HL-60/S4 (cell line): ENCODE results near the gene NFIL3.

Experiments used
- in situ Hi-C: fragments of 300-500 bp; cut with MboI; formaldehyde crosslinking; loops from 2 replicates; pipeline ENCODE4 v1.14.3; 2022; ENCODE audit warnings: low sequenced_read_pairs

Gene NFIL3

GRCh38 chr9:91364005-91364404 is 59.6 kb downstream of the NFIL3 start:
- in situ Hi-C loops, result no loop called here

DNA sequence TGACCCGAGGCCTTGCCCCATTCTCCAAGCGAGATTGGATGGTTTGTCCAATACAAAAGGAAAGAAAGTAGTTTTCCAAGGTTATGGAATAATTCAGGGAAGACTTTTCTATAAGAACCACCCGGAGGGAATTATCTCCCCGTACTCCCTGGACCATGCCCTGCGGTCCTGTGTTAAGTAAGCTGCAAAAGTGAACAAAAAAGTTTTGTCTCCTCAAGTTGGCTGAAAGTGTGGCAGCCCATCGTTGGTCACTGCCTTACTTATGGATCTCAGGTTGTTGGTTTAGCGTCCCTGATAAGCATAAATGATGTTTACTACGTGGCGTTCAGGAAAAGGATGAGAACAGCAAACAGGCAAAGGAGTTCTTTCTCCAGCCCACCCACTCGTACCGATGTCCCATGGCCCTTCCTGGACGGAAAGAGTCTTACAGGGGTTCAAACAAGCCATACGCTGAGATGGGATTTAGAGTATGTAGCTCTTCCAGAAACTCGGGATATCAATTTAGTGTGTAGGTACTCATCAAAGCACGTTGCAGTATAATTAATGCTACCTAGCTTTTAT is 61.5 kb downstream of the NFIL3 start:
- in situ Hi-C loops, result no loop called here

- in situ Hi-C loops, result no loop called here
Observed at GRCh38 chr9:91361291-91362050, 62.2 kb downstream of the NFIL3 start, which contains the start of gene AUH. Gene AUH (minus strand): TSS chr9:91361918. CDS start chr9:91361889, 29 bp downstream.

DNA sequence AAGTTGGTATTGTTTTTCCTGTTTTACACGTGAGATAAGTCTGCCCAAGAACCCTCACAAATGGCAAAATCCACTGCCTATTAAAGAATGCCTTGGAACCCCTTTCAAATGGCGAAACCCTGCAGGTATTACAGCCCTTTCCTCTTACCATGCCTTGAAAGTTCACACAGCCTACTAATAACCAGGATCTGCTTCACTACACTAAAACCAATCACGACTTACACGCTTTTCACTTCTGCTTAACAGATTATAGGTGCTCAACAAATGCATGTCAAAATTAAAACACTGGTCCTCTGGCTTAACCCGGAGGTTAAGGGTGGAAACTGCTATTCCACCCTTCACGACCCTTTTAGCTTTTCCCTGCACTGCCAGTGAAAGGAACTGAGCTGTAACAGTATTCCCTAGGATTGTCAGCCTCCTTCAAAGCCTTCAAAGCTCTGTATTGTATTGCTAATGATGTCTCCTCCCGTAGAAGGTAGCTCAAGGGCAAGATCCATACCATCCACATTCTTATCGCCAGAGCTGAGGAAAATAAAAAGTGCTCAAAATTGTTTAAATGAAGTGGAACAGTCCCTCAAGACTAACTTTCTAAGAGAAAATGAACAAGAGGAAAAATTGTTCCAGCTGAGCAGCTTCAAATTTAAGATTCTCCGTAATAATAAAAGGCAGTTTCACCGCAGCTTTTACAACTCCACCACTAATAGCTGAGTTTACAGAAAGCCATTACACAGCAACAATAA is 62.9 kb downstream of the NFIL3 start:
- in situ Hi-C loops, result no loop called here

DNA sequence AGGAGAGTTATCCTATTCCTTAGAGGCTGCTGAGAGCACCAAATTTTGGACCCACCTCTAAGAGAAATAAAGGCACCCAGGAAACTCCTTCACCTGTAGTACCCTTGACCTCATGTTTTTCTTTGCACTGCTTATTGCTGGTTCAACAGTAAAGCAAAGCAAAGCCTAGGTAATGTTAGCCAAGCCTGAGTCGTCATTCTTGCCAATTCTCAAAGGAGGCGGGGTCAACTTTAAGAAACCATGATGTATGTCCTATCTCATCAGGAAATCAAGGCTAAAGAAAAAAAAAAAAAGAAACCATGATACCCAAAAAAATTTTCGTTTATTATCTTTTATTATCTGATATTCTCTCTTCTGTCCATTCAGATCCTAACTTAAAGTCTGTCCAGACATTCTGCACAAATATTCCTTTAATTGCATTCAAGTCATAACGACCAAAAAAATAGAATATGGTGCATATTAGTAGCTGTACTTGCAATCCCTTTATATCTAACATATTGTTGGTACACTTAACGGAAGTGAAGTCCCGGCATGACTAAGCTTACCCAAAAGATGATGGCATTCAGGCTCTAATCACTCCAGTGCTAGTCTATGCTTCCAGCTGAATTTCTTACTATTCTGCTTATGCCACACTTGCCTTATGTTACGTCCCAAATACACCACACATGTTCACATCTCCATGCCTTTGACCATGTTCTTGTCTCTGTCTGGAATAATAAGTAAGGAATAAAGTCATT is 63.7 kb downstream of the NFIL3 start:
- in situ Hi-C loops, result no loop called here

DNA sequence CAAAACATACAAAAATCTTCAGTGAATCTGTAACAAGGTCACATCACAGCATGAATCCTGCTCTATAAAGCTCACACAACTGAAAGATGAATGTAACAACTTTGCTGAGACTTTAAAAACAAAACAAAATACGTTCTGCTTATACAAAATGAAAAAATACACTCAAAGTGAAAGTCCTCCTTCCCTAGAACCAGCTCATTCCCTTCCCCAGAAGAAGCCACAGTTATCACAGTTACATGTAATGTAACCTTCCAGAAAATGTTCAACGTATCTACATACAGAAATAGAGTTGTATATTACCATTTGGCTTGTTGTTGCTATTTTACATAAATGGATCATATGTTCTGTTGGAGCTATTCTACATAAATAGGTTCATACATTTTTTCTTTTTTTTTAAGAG is 64.5 kb downstream of the NFIL3 start:
- in situ Hi-C loops, result no loop called here
